GM23338 (cell line): ENCODE data around the gene HTR6. TPM values are rescaled to one million over a fixed set of nuclear protein-coding genes. Genes with fewer than 3 reads are reported as not detected.

Experiments
- ATAC-seq: fragments of 200-7000 bp; cut with Tn5 transposase; 3 replicates; pipeline ENCODE4 v1.9.1; 2020
- DNase-seq: peaks from one replicate; pipeline ENCODE4 v3.0.0-alpha.2; 2015; ENCODE audit warnings: low spot score
- H2AFZ ChIP-seq: fragments of 200-600 bp; sonication (generic); 2 replicates; pipeline ENCODE4 v1.8.0; 2016; ENCODE audit warnings: antibody characterized with exemption, mild to moderate bottlenecking, moderate library complexity
- H3F3A ChIP-seq: fragments of 200-600 bp; sonication (generic); replicated peaks from 2 replicates; pipeline ENCODE4 v1.8.0; 2017; ENCODE audit warnings: antibody characterized with exemption, mixed run types, low read depth
- H3K27ac ChIP-seq: fragments of 200-600 bp; sonication (generic); 2 replicates; pipeline ENCODE4 v1.6.1; 2016; ENCODE audit warnings: low read depth
- H3K27me3 ChIP-seq: fragments of 200-600 bp; sonication (generic); 2 replicates; pipeline ENCODE4 v1.8.0; 2016; ENCODE audit warnings: mild to moderate bottlenecking, mixed run types, moderate library complexity; ENCODE audit not compliant: insufficient read depth
- H3K36me3 ChIP-seq: fragments of 200-600 bp; sonication (generic); 2 replicates; pipeline ENCODE4 v1.8.0; 2016; ENCODE audit warnings: mild to moderate bottlenecking; ENCODE audit not compliant: insufficient read depth
- H3K4me1 ChIP-seq: fragments of 200-600 bp; sonication (generic); 2 replicates; pipeline ENCODE4 v1.8.0; 2016; ENCODE audit warnings: mild to moderate bottlenecking, moderate library complexity; ENCODE audit not compliant: insufficient read depth
- H3K4me2 ChIP-seq: fragments of 200-600 bp; sonication (generic); 2 replicates; pipeline ENCODE4 v1.7.1; 2017; ENCODE audit warnings: mixed run types
- H3K4me3 ChIP-seq: fragments of 200-600 bp; sonication (generic); 2 replicates; pipeline ENCODE4 v1.6.1; 2016; ENCODE audit warnings: mixed run types
- H3K79me2 ChIP-seq: fragments of 200-600 bp; sonication (generic); replicated peaks from 2 replicates; pipeline ENCODE4 v1.8.0; 2017; ENCODE audit warnings: mild to moderate bottlenecking; ENCODE audit not compliant: insufficient read depth
- H3K9me2 ChIP-seq: fragments of 200-600 bp; sonication (generic); 2 replicates; pipeline ENCODE4 v1.8.0; 2017; ENCODE audit not compliant: insufficient read depth
- H4K20me1 ChIP-seq: fragments of 200-600 bp; sonication (generic); replicated peaks from 2 replicates; pipeline ENCODE4 v1.8.0; 2017; ENCODE audit warnings: mild to moderate bottlenecking; ENCODE audit not compliant: insufficient read depth
- H3K27ac Mint-ChIP-seq: 2 replicates; pipeline ENCODE4 v1.8.0; 2020; ENCODE audit warnings: inconsistent platforms, mild to moderate bottlenecking, moderate library complexity, mixed read lengths
- H3K27me3 Mint-ChIP-seq: 3 replicates; pipeline ENCODE4 v1.8.0; 2022; ENCODE audit warnings: low read depth, mild to moderate bottlenecking, moderate library complexity, mixed read lengths, inconsistent platforms; ENCODE audit not compliant: insufficient read depth, poor library complexity
- H3K36me3 Mint-ChIP-seq: 3 replicates; pipeline ENCODE4 v1.8.0; 2021; ENCODE audit warnings: low read depth, mild to moderate bottlenecking, inconsistent platforms, moderate library complexity, mixed read lengths
- H3K4me1 Mint-ChIP-seq: 3 replicates; pipeline ENCODE4 v1.8.0; 2020; ENCODE audit warnings: mild to moderate bottlenecking, inconsistent platforms, mixed read lengths
- H3K4me3 Mint-ChIP-seq: 3 replicates; pipeline ENCODE4 v1.8.0; 2021; ENCODE audit warnings: moderate library complexity, mild to moderate bottlenecking, inconsistent platforms, mixed read lengths
- H3K9me3 Mint-ChIP-seq: 3 replicates; pipeline ENCODE4 v1.8.0; 2020; ENCODE audit warnings: moderate library complexity, mild to moderate bottlenecking, inconsistent platforms, mixed read lengths
- CREB1 ChIP-seq: fragments of 250-450 bp; sonication (Bioruptor Pico); IDR thresholded peaks from 2 replicates; pipeline ENCODE4 v1.5.0; 2020; ENCODE audit warnings: low read depth, mild to moderate bottlenecking, moderate library complexity
- EZH2phosphoT487 ChIP-seq: fragments of 200-600 bp; sonication (generic); IDR thresholded peaks from one replicate; pipeline ENCODE4 v1.8.1; 2018; ENCODE audit warnings: antibody characterized with exemption; ENCODE audit not compliant: unreplicated experiment
- NANOG ChIP-seq: IDR thresholded peaks from 2 replicates; pipeline ENCODE4 v1.6.1; 2016; ENCODE audit warnings: antibody characterized with exemption, borderline replicate concordance
- ZNF114 ChIP-seq: fragments of 250-450 bp; sonication (Bioruptor Pico); IDR thresholded peaks from 2 replicates; pipeline ENCODE4 v1.5.0; 2020; ENCODE audit warnings: mild to moderate bottlenecking, moderate library complexity
- ZNF331 ChIP-seq: fragments of 250-450 bp; sonication (Bioruptor Pico); IDR thresholded peaks from 2 replicates; pipeline ENCODE4 v1.5.0; 2020; ENCODE audit warnings: low read depth, mild to moderate bottlenecking, moderate library complexity
- polyA plus RNA-seq: library from polyadenylated mRNA; unstranded; fragments of >200 nt; fragmentation: Nextera tagmentation; extraction: Ambion mirVana; gene quantifications from 2 replicates; pipeline ENCODE4 v1.2.1, GENCODE V29; 2016
- total RNA-seq: library from RNA; depleted of rRNA; stranded (reverse); fragments of >200 nt; shearing (Covaris generic); gene quantifications from 2 replicates; pipeline ENCODE4 v1.2.3, GENCODE V29; 2014
- TF ChIP-seq, protein P1 (sequence below), 2 experiments: fragments of 200-600 bp in 1 of 2; sonication (generic) in 1 of 2; conservative IDR thresholded peaks; 2 replicates each; pipeline versions ENCODE4 v1.5.1 to v1.6.1; 2016 to 2017; ENCODE audit warnings: antibody characterized with exemption in 2 of 2, low read depth in 2 of 2, mild to moderate bottlenecking in 2 of 2, moderate library complexity in 1 of 2
- TF ChIP-seq, protein P2 (sequence below): IDR thresholded peaks from one replicate; pipeline ENCODE4 v1.6.1; 2018; ENCODE audit warnings: antibody characterized with exemption; ENCODE audit not compliant: unreplicated experiment
- TF ChIP-seq, protein P3 (sequence below): fragments of 250-450 bp; sonication (Bioruptor Pico); IDR thresholded peaks from 2 replicates; pipeline ENCODE4 v1.5.0; 2020; ENCODE audit warnings: mild to moderate bottlenecking, moderate library complexity
- TF ChIP-seq, protein P4 (sequence below): IDR thresholded peaks from 2 replicates; pipeline ENCODE4 v1.6.1; 2016; ENCODE audit warnings: antibody characterized with exemption

HTR6 gene
- total and polyA plus RNA-seq, 2 experiments from 2014 or later = 0.26 to 0.66 TPM

DNA sequence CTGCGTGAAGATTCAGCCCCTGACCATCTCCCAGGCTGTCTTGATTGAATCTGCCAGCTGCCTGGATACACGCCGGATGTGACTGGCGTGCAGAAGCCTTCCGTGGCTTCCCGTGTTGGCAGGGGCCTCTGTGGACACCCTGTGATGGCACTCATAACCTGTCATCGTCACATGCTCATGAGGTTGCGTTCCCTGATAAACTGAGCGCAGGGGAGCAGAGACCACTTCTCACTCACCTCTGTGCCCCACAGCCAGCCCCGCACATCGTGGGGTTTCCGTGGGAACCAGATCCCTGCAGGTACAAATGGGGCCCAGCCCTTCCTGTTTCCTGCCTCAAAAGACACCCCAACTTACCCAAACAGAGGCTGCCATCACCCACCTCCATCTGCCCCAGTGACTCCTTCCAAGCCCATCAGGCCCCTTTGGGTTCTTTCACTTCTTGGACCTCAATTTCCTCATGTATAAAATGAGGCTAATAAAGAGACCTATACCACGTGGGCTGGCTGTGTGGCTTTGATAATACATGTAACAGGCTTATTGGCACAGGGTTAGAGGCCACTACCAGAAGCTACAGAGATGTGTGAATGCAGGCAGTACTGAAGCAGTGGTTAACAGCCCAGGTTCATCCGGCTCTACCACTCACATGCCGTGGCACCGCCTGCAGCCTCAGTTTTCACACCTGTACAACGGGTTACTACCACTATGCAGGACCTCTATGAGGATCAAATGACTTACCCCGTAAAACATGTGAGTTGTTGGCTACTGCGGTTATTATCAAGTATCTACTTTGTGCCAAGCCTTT, 23.6 kb downstream of the HTR6 start:
- H3K27ac ChIP-seq = no peak overlapping the region
- ATAC-seq (no peak), DNase-seq (no peak)
- no peak overlapping the region for H3K4me3 ChIP-seq
- H3K36me3 Mint-ChIP-seq = peaks cover 24% of the 10 kb centered on the region
- H3K9me3 Mint-ChIP-seq = peaks cover 16% of the 10 kb centered on the region
- no peak overlapping the region for H3K27ac Mint-ChIP-seq
- H3K4me1 Mint-ChIP-seq = peaks cover 9% of the 10 kb centered on the region
- no peak overlapping the region for H3K4me2 ChIP-seq
- peaks cover 11% of the 10 kb centered on the region for H3K4me1 ChIP-seq
- no peak overlapping the region for H3K4me3 Mint-ChIP-seq
- H3K27me3 Mint-ChIP-seq = peaks cover 11% of the 10 kb centered on the region
- H2AFZ ChIP-seq = no peak overlapping the region
- no peaks in the 10 kb centered on the region for H3K36me3 ChIP-seq
- H4K20me1 ChIP-seq = no peaks in the 10 kb centered on the region
- H3K79me2 ChIP-seq = no peaks in the 10 kb centered on the region
- no peaks in the 10 kb centered on the region for H3K9me2 ChIP-seq
- no peaks in the 10 kb centered on the region for H3F3A ChIP-seq
- H3K27me3 ChIP-seq = no peaks in the 10 kb centered on the region
- TF ChIP-seq, protein P1, sequence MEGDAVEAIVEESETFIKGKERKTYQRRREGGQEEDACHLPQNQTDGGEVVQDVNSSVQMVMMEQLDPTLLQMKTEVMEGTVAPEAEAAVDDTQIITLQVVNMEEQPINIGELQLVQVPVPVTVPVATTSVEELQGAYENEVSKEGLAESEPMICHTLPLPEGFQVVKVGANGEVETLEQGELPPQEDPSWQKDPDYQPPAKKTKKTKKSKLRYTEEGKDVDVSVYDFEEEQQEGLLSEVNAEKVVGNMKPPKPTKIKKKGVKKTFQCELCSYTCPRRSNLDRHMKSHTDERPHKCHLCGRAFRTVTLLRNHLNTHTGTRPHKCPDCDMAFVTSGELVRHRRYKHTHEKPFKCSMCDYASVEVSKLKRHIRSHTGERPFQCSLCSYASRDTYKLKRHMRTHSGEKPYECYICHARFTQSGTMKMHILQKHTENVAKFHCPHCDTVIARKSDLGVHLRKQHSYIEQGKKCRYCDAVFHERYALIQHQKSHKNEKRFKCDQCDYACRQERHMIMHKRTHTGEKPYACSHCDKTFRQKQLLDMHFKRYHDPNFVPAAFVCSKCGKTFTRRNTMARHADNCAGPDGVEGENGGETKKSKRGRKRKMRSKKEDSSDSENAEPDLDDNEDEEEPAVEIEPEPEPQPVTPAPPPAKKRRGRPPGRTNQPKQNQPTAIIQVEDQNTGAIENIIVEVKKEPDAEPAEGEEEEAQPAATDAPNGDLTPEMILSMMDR (conservative IDR thresholded peaks at IDR 0.05; ENCODE audit: low read depth in 2 of 2) = no peak
- TF ChIP-seq ZNF331 (CRISPR knock-in tag) (no peak), NANOG (no peak), ZNF114 (no peak), EZH2phosphoT487 (no peak), CREB1 (CRISPR knock-in tag) (no peak)
- TF ChIP-seq, protein P2, sequence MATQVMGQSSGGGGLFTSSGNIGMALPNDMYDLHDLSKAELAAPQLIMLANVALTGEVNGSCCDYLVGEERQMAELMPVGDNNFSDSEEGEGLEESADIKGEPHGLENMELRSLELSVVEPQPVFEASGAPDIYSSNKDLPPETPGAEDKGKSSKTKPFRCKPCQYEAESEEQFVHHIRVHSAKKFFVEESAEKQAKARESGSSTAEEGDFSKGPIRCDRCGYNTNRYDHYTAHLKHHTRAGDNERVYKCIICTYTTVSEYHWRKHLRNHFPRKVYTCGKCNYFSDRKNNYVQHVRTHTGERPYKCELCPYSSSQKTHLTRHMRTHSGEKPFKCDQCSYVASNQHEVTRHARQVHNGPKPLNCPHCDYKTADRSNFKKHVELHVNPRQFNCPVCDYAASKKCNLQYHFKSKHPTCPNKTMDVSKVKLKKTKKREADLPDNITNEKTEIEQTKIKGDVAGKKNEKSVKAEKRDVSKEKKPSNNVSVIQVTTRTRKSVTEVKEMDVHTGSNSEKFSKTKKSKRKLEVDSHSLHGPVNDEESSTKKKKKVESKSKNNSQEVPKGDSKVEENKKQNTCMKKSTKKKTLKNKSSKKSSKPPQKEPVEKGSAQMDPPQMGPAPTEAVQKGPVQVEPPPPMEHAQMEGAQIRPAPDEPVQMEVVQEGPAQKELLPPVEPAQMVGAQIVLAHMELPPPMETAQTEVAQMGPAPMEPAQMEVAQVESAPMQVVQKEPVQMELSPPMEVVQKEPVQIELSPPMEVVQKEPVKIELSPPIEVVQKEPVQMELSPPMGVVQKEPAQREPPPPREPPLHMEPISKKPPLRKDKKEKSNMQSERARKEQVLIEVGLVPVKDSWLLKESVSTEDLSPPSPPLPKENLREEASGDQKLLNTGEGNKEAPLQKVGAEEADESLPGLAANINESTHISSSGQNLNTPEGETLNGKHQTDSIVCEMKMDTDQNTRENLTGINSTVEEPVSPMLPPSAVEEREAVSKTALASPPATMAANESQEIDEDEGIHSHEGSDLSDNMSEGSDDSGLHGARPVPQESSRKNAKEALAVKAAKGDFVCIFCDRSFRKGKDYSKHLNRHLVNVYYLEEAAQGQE = no peak
- TF ChIP-seq, protein P3, sequence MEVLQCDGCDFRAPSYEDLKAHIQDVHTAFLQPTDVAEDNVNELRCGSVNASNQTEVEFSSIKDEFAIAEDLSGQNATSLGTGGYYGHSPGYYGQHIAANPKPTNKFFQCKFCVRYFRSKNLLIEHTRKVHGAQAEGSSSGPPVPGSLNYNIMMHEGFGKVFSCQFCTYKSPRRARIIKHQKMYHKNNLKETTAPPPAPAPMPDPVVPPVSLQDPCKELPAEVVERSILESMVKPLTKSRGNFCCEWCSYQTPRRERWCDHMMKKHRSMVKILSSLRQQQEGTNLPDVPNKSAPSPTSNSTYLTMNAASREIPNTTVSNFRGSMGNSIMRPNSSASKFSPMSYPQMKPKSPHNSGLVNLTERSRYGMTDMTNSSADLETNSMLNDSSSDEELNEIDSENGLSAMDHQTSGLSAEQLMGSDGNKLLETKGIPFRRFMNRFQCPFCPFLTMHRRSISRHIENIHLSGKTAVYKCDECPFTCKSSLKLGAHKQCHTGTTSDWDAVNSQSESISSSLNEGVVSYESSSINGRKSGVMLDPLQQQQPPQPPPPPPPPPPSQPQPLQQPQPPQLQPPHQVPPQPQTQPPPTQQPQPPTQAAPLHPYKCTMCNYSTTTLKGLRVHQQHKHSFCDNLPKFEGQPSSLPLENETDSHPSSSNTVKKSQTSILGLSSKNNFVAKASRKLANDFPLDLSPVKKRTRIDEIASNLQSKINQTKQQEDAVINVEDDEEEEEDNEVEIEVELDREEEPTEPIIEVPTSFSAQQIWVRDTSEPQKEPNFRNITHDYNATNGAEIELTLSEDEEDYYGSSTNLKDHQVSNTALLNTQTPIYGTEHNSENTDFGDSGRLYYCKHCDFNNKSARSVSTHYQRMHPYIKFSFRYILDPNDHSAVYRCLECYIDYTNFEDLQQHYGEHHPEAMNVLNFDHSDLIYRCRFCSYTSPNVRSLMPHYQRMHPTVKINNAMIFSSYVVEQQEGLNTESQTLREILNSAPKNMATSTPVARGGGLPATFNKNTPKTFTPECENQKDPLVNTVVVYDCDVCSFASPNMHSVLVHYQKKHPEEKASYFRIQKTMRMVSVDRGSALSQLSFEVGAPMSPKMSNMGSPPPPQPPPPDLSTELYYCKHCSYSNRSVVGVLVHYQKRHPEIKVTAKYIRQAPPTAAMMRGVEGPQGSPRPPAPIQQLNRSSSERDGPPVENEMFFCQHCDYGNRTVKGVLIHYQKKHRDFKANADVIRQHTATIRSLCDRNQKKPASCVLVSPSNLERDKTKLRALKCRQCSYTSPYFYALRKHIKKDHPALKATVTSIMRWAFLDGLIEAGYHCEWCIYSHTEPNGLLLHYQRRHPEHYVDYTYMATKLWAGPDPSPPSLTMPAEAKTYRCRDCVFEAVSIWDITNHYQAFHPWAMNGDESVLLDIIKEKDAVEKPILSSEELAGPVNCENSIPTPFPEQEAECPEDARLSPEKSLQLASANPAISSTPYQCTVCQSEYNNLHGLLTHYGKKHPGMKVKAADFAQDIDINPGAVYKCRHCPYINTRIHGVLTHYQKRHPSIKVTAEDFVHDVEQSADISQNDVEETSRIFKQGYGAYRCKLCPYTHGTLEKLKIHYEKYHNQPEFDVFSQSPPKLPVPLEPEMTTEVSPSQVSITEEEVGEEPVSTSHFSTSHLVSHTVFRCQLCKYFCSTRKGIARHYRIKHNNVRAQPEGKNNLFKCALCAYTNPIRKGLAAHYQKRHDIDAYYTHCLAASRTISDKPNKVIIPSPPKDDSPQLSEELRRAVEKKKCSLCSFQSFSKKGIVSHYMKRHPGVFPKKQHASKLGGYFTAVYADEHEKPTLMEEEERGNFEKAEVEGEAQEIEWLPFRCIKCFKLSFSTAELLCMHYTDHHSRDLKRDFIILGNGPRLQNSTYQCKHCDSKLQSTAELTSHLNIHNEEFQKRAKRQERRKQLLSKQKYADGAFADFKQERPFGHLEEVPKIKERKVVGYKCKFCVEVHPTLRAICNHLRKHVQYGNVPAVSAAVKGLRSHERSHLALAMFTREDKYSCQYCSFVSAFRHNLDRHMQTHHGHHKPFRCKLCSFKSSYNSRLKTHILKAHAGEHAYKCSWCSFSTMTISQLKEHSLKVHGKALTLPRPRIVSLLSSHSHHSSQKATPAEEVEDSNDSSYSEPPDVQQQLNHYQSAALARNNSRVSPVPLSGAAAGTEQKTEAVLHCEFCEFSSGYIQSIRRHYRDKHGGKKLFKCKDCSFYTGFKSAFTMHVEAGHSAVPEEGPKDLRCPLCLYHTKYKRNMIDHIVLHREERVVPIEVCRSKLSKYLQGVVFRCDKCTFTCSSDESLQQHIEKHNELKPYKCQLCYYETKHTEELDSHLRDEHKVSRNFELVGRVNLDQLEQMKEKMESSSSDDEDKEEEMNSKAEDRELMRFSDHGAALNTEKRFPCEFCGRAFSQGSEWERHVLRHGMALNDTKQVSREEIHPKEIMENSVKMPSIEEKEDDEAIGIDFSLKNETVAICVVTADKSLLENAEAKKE (CRISPR knock-in tag) = no peak
- TF ChIP-seq, protein P4, sequence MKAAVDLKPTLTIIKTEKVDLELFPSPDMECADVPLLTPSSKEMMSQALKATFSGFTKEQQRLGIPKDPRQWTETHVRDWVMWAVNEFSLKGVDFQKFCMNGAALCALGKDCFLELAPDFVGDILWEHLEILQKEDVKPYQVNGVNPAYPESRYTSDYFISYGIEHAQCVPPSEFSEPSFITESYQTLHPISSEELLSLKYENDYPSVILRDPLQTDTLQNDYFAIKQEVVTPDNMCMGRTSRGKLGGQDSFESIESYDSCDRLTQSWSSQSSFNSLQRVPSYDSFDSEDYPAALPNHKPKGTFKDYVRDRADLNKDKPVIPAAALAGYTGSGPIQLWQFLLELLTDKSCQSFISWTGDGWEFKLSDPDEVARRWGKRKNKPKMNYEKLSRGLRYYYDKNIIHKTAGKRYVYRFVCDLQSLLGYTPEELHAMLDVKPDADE = no peak
